ENCODE results near the gene NPAS1.

DNA sequence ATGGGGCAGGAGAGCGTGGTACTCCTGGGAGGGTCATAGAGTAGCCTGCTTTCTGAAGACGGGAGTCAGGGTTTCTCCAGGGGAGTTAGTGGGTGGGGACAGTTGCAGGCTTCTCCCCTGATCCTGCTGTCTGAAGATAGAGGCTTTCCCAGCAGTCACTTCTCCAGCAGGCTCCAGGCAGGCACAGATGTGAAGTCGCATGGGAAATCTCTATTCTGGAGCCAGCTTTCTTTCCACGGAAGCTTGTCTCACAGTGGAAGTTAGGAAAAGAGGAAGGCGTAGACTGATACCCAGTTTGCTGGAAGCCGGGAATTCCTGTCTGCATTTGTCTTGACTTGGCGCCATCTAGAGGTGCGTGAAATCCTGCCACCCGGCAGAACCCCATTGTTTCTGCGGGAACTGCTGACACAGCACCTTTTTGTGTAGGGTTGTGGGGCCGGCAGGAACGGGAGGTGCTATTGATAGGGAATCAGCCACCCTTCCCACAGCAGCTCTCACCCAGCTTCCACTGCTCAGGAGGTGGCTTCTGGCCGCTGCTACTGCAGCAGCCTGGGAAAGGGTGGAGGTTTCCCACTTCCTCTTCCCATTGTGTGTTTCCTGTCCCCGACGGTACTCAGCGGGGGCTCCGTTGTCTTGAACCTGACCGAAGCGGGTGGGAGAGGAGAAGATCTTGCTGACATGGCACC lies 28.5 kb upstream of the NPAS1 start:
- TF ChIP-seq, protein P1, sequence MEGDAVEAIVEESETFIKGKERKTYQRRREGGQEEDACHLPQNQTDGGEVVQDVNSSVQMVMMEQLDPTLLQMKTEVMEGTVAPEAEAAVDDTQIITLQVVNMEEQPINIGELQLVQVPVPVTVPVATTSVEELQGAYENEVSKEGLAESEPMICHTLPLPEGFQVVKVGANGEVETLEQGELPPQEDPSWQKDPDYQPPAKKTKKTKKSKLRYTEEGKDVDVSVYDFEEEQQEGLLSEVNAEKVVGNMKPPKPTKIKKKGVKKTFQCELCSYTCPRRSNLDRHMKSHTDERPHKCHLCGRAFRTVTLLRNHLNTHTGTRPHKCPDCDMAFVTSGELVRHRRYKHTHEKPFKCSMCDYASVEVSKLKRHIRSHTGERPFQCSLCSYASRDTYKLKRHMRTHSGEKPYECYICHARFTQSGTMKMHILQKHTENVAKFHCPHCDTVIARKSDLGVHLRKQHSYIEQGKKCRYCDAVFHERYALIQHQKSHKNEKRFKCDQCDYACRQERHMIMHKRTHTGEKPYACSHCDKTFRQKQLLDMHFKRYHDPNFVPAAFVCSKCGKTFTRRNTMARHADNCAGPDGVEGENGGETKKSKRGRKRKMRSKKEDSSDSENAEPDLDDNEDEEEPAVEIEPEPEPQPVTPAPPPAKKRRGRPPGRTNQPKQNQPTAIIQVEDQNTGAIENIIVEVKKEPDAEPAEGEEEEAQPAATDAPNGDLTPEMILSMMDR (IDR thresholded peaks at IDR 0.05 in 2 of 3, conservative IDR thresholded peaks at IDR 0.05 in 1 of 3; ENCODE audit: borderline replicate concordance in 1 of 3, insufficient read depth in 1 of 3, low read depth in 2 of 3, low read length in 2 of 3), result peak; percentile 87 to 94 (median 92)
- TF ChIP-seq, protein P2, sequence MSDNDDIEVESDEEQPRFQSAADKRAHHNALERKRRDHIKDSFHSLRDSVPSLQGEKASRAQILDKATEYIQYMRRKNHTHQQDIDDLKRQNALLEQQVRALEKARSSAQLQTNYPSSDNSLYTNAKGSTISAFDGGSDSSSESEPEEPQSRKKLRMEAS (IDR thresholded peaks at IDR 0.05), result no peak
- no peak for TF ChIP-seq POLR2AphosphoS5 (IDR thresholded peaks at IDR 0.05; ENCODE audit: low read depth, low read length)
- TF ChIP-seq POLR2A (IDR thresholded peaks at IDR 0.05; ENCODE audit: borderline replicate concordance, extremely low read depth, insufficient read depth, insufficient read length), result no peak
- no peak for TF ChIP-seq YY1 (IDR thresholded peaks at IDR 0.05; ENCODE audit: extremely low read depth, insufficient replicate concordance, low read depth, low read length)
- TF ChIP-seq ZFX (IDR thresholded peaks at IDR 0.05), result no peak
- peak; percentile 98 for TF ChIP-seq RAD21 (IDR thresholded peaks at IDR 0.05; ENCODE audit: low read depth)
